ENCODE results near the gene GPC3.
A peak's percentile ranks its signal among the peaks of the same experiment; 100 is the strongest.
"Not testable (repeated sequence)": the region's sequence is repeated elsewhere in the genome, so short reads cannot be mapped to it uniquely, and the experiment has no call there.

GPC3 gene

DNA sequence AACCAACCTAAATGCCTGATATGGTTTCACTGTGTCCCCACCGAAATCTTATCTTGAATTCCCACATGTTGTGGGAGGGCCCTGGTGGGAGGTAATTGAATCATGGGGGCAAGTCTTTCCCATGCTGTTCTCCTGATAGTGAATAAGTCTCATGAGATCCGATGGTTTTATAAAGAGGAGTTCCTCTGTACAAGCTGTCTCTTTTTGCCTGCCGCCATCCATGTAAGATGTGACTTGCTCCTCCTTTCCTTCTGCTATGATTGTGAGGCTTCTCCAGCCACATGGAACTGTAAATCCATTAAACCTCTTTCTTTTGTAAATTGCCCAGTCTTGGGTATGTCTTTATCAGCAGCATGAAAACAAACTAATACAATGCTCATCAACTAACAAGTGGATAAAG is 265.1 kb downstream of the GPC3 start:
- H3K27me3 ChIP-seq (replicated peaks in 2 of 5; ENCODE audit: control insufficient read depth in 4 of 5, insufficient read depth in 5 of 5, low read length in 4 of 5); H3K27ac ChIP-seq (ENCODE audit: insufficient read depth in 1 of 2, low read depth in 1 of 2, low read length in 2 of 2, poor library complexity in 1 of 2, severe bottlenecking in 2 of 2); CTCF ChIA-PET; H3K4me3 ChIP-seq (ENCODE audit: control insufficient read depth in 1 of 7, extremely low read depth in 1 of 7, insufficient read depth in 4 of 7, low read depth in 2 of 7, low read length in 6 of 7); POLR2A ChIA-PET; H3K4me1 ChIP-seq (ENCODE audit: control extremely low read depth in 1 of 4, control insufficient read depth in 4 of 4, insufficient read depth in 4 of 4, low read length in 3 of 4); H3K9me3 ChIP-seq (ENCODE audit: control extremely low read depth in 1 of 5, control insufficient read depth in 4 of 5, insufficient read depth in 2 of 5, low read depth in 1 of 5, low read length in 4 of 5); DNase-seq; H3K36me3 ChIP-seq (ENCODE audit: control insufficient read depth in 4 of 4, insufficient read depth in 4 of 4, low read length in 3 of 4): not testable (repeated sequence)
- 96% methylated on average over 3 of the region's 3 CpGs for WGBS (ENCODE audit: insufficient coverage)

DNA sequence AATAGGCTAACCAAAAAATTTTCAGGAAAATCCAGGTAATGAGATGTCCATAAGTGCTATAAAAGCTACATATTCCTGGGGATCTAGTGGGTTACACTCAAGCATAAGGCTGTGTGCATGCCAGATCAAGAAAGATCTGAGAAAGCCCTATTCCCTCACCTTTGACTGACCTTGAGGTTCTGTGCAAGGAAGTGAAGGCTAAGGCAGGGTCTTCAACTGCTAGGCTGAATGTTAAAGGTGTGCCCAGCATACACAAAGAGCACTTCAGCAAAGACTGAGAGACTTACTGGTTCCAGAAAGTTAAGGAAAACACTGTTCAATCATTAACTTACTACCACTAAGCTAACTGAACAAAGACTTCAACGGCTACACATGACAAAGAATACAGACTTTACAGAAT is 269.7 kb downstream of the GPC3 start:
- ChIA-PET POLR2A (no interaction called here), CTCF (no interaction called here)
- Histone ChIP-seq H3K27ac (ENCODE audit: insufficient read depth in 1 of 2, low read depth in 1 of 2, low read length in 2 of 2, poor library complexity in 1 of 2, severe bottlenecking in 2 of 2) (no peak overlapping the region), H3K27me3 (replicated peaks in 2 of 5; ENCODE audit: control insufficient read depth in 4 of 5, insufficient read depth in 5 of 5, low read length in 4 of 5) (peaks cover 0 to 3% (median 0%) of the 10 kb centered on the region in 5 experiments), H3K4me3 (ENCODE audit: control insufficient read depth in 1 of 7, extremely low read depth in 1 of 7, insufficient read depth in 4 of 7, low read depth in 2 of 7, low read length in 6 of 7) (no peak overlapping the region), H3K9me3 (ENCODE audit: control extremely low read depth in 1 of 5, control insufficient read depth in 4 of 5, insufficient read depth in 2 of 5, low read depth in 1 of 5, low read length in 4 of 5) (peaks cover 0 to 4% (median 1%) of the 10 kb centered on the region in 5 experiments), H3K4me1 (ENCODE audit: control extremely low read depth in 1 of 4, control insufficient read depth in 4 of 4, insufficient read depth in 4 of 4, low read length in 3 of 4) (no peaks in the 10 kb centered on the region), H3K36me3 (ENCODE audit: control insufficient read depth in 4 of 4, insufficient read depth in 4 of 4, low read length in 3 of 4) (no peaks in the 10 kb centered on the region)
- WGBS (ENCODE audit: insufficient coverage) = no CpG with 5 or more reads among the region's 1 CpG
- DNase-seq = no peak

DNA sequence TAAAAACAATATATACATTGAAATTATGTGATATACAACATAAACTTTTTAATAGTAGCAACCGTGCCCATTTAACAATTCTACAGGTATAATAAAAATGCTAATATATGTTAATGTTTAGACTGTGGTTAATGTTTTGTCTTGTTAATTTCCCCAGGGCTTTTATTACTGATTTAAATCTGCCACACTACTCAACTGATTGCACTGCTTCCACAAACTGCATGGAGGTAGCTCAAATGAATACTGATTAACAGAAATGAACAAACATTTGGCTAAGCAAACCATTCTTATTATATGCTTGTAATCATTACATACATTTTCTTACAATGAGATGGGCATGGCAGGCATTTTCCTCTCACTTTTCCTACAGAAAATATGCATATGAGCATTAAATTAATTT is 275.9 kb downstream of the GPC3 start:
- CTCF ChIA-PET = no interaction called here
- peaks cover 0 to 6% (median 0%) of the 10 kb centered on the region in 5 experiments for H3K27me3 ChIP-seq (replicated peaks in 2 of 5; ENCODE audit: control insufficient read depth in 4 of 5, insufficient read depth in 5 of 5, low read length in 4 of 5)
- WGBS (ENCODE audit: insufficient coverage) = no CpG with 5 or more reads among the region's 1 CpG
- no peaks in the 10 kb centered on the region for H3K9me3 ChIP-seq (ENCODE audit: control extremely low read depth in 1 of 5, control insufficient read depth in 4 of 5, insufficient read depth in 2 of 5, low read depth in 1 of 5, low read length in 4 of 5)
- no peaks in the 10 kb centered on the region for H3K36me3 ChIP-seq (ENCODE audit: control insufficient read depth in 4 of 4, insufficient read depth in 4 of 4, low read length in 3 of 4)
- no peak overlapping the region for H3K27ac ChIP-seq (ENCODE audit: insufficient read depth in 1 of 2, low read depth in 1 of 2, low read length in 2 of 2, poor library complexity in 1 of 2, severe bottlenecking in 2 of 2)
- POLR2A ChIA-PET = no interaction called here
- no peaks in the 10 kb centered on the region for H3K4me1 ChIP-seq (ENCODE audit: control extremely low read depth in 1 of 4, control insufficient read depth in 4 of 4, insufficient read depth in 4 of 4, low read length in 3 of 4)
- no peak overlapping the region for H3K4me3 ChIP-seq (ENCODE audit: control insufficient read depth in 1 of 7, extremely low read depth in 1 of 7, insufficient read depth in 4 of 7, low read depth in 2 of 7, low read length in 6 of 7)
- DNase-seq = no peak

DNA sequence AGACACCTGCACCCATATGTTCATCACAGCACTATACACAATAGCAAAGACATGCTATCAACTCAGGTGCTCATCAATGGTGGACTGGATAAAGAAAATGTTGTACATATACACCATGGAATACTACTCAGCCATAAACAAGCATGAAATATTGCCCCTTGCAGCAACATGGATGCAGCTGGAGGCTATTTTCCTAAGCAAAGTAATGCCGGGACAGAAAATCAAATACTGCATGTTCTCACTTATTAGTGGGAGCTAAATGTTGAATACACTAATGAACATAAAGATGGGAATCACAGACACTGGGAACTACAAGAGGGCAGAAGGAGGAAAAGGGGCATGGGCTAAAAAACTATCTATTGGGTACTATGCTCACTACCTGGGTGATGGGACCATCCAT is 278.5 kb downstream of the GPC3 start:
- DNase-seq = no peak
- ChIA-PET CTCF (no interaction called here), POLR2A (no interaction called here)
- H3K4me1 ChIP-seq (ENCODE audit: control extremely low read depth in 1 of 4, control insufficient read depth in 4 of 4, insufficient read depth in 4 of 4, low read length in 3 of 4) = no peaks in the 10 kb centered on the region
- H3K4me3 ChIP-seq (ENCODE audit: control insufficient read depth in 1 of 7, extremely low read depth in 1 of 7, insufficient read depth in 4 of 7, low read depth in 2 of 7, low read length in 6 of 7) = no peak overlapping the region
- H3K27ac ChIP-seq (ENCODE audit: insufficient read depth in 1 of 2, low read depth in 1 of 2, low read length in 2 of 2, poor library complexity in 1 of 2, severe bottlenecking in 2 of 2) = no peak overlapping the region
- peaks cover 0 to 3% (median 0%) of the 10 kb centered on the region in 5 experiments for H3K27me3 ChIP-seq (replicated peaks in 2 of 5; ENCODE audit: control insufficient read depth in 4 of 5, insufficient read depth in 5 of 5, low read length in 4 of 5)
- H3K36me3 ChIP-seq (ENCODE audit: control insufficient read depth in 4 of 4, insufficient read depth in 4 of 4, low read length in 3 of 4) = no peaks in the 10 kb centered on the region
- WGBS (ENCODE audit: insufficient coverage) = no CpG with 5 or more reads among the region's 1 CpG
- no peaks in the 10 kb centered on the region for H3K9me3 ChIP-seq (ENCODE audit: control extremely low read depth in 1 of 5, control insufficient read depth in 4 of 5, insufficient read depth in 2 of 5, low read depth in 1 of 5, low read length in 4 of 5)

DNA sequence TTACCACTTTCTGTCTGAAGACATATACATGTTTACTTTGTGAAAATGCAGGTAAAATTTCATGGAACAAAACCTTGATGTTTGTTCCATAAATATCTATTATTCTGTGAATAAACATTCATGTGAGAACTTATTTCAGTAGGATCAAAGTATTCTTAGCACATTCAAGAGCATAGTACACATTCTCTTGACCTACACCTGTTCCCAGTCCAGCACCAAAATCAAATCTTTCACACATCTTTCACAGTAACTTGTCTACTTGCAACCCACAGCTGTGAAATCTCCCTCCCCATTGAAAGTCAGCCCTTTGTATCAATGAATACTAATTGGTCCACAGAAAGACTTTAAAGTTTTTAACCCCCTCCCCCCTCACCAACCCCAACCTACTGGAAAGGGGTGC is 283.2 kb downstream of the GPC3 start:
- Histone ChIP-seq H3K27me3 (replicated peaks in 2 of 5; ENCODE audit: control insufficient read depth in 4 of 5, insufficient read depth in 5 of 5, low read length in 4 of 5) (peaks cover 0 to 3% (median 0%) of the 10 kb centered on the region in 5 experiments), H3K4me3 (ENCODE audit: control insufficient read depth in 1 of 7, extremely low read depth in 1 of 7, insufficient read depth in 4 of 7, low read depth in 2 of 7, low read length in 6 of 7) (no peak overlapping the region), H3K27ac (ENCODE audit: insufficient read depth in 1 of 2, low read depth in 1 of 2, low read length in 2 of 2, poor library complexity in 1 of 2, severe bottlenecking in 2 of 2) (no peak overlapping the region), H3K9me3 (ENCODE audit: control extremely low read depth in 1 of 5, control insufficient read depth in 4 of 5, insufficient read depth in 2 of 5, low read depth in 1 of 5, low read length in 4 of 5) (no peaks in the 10 kb centered on the region), H3K36me3 (ENCODE audit: control insufficient read depth in 4 of 4, insufficient read depth in 4 of 4, low read length in 3 of 4) (no peaks in the 10 kb centered on the region), H3K4me1 (ENCODE audit: control extremely low read depth in 1 of 4, control insufficient read depth in 4 of 4, insufficient read depth in 4 of 4, low read length in 3 of 4) (no peaks in the 10 kb centered on the region)
- DNase-seq = no peak
- POLR2A ChIA-PET = no interaction called here
- CTCF ChIA-PET = no interaction called here

DNA sequence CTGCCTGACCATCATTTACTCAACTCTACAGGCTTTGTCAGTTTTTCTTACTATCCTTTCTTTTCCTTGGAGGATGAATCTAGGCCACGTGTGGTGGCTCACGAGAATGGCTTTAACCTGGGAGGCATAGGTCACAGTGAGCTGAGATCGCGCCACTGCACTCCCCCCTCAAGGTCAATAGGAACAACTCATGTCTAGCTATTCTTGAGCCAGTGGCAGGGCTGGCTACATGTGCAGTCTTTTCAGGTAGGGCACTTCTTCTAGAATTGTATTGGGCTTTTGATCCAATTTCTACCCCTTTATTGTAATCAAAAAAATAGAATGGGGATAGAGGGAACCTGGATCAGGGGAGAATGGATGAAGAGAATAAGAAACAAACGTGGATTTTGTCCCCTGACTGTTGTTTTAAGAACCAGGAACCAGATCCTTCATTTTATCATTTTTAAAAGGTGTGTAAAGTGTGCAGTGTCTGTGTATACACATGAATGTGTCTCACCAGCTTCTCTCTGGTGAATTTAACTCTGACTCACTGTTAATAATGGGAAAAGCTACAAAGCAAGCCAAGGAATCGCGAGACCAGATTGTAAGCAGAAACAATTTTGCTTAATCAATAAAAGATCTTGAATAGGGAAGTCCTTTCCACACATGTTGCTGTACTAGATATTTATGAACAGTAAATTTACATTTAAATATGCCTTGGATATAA is 286.2 kb downstream of the GPC3 start:
- no peak overlapping the region for H3K4me3 ChIP-seq (ENCODE audit: control insufficient read depth in 1 of 7, extremely low read depth in 1 of 7, insufficient read depth in 4 of 7, low read depth in 2 of 7, low read length in 6 of 7)
- CTCF ChIA-PET = no interaction called here
- POLR2A ChIA-PET = no interaction called here
- H3K4me1 ChIP-seq (ENCODE audit: control extremely low read depth in 1 of 4, control insufficient read depth in 4 of 4, insufficient read depth in 4 of 4, low read length in 3 of 4) = no peaks in the 10 kb centered on the region
- no peak overlapping the region for H3K27ac ChIP-seq (ENCODE audit: insufficient read depth in 1 of 2, low read depth in 1 of 2, low read length in 2 of 2, poor library complexity in 1 of 2, severe bottlenecking in 2 of 2)
- peaks cover 0 to 3% (median 0%) of the 10 kb centered on the region in 5 experiments for H3K27me3 ChIP-seq (replicated peaks in 2 of 5; ENCODE audit: control insufficient read depth in 4 of 5, insufficient read depth in 5 of 5, low read length in 4 of 5)
- no peaks in the 10 kb centered on the region for H3K36me3 ChIP-seq (ENCODE audit: control insufficient read depth in 4 of 4, insufficient read depth in 4 of 4, low read length in 3 of 4)
- no peak for DNase-seq
- no peaks in the 10 kb centered on the region for H3K9me3 ChIP-seq (ENCODE audit: control extremely low read depth in 1 of 5, control insufficient read depth in 4 of 5, insufficient read depth in 2 of 5, low read depth in 1 of 5, low read length in 4 of 5)
- WGBS (ENCODE audit: insufficient coverage) = 84% methylated on average over 5 of the region's 7 CpGs

DNA sequence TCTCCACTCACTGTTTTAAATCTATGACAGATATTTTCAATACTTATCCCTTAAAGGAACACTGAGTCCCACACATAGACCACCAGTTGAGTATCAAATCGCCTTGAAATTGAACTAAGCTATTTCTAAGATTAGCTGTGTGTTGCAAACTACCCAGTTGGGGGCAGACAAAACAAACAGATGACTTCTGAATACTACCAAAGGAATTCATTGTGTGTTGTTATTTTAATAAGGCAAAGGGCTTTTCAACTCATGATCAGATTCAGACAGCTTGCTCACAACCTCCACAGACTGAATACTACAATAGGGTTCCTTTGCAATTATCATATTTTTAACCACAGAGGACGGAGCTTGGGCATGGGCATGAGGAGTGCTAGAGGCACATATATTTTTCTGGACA is 287.1 kb downstream of the GPC3 start:
- ChIA-PET CTCF (interaction anchor here (0.8 kb wide), 1 partner anchor 14 kb away, joined by 3 read pairs; no protein-coding TSS in a partner anchor), POLR2A (no interaction called here)
- no peak overlapping the region for H3K27ac ChIP-seq (ENCODE audit: insufficient read depth in 1 of 2, low read depth in 1 of 2, low read length in 2 of 2, poor library complexity in 1 of 2, severe bottlenecking in 2 of 2)
- H3K4me3 ChIP-seq (ENCODE audit: control insufficient read depth in 1 of 7, extremely low read depth in 1 of 7, insufficient read depth in 4 of 7, low read depth in 2 of 7, low read length in 6 of 7) = no peak overlapping the region
- peaks cover 0 to 3% (median 0%) of the 10 kb centered on the region in 5 experiments for H3K27me3 ChIP-seq (replicated peaks in 2 of 5; ENCODE audit: control insufficient read depth in 4 of 5, insufficient read depth in 5 of 5, low read length in 4 of 5)
- no peaks in the 10 kb centered on the region for H3K9me3 ChIP-seq (ENCODE audit: control extremely low read depth in 1 of 5, control insufficient read depth in 4 of 5, insufficient read depth in 2 of 5, low read depth in 1 of 5, low read length in 4 of 5)
- no peaks in the 10 kb centered on the region for H3K4me1 ChIP-seq (ENCODE audit: control extremely low read depth in 1 of 4, control insufficient read depth in 4 of 4, insufficient read depth in 4 of 4, low read length in 3 of 4)
- WGBS (ENCODE audit: insufficient coverage) = 33% methylated on average over 1 of the region's 2 CpGs
- DNase-seq = peak in 1 of 3 donors; percentile 11
- no peaks in the 10 kb centered on the region for H3K36me3 ChIP-seq (ENCODE audit: control insufficient read depth in 4 of 4, insufficient read depth in 4 of 4, low read length in 3 of 4)

Data from common myeloid progenitor, CD34-positive (primary cell).